Esophagus muscularis mucosa (tissue), 4 donors: ENCODE data around the gene CFAP161. TPM values are rescaled to one million over a fixed set of nuclear protein-coding genes. Genes with fewer than 3 reads are reported as not detected.

Experiments
- DNase-seq: peaks from one replicate; pipeline ENCODE4 v3.0.0-alpha.2; 2017; ENCODE audit errors: extremely low spot score
- H3K27ac ChIP-seq, 4 donors: fragments of 200-600 bp; sonication (generic); replicated peaks in 1 of 4; 1 replicate in 3 of 4; 2 replicates in 1 of 4; pipeline ENCODE4 v1.5.1; 2016 to 2019; ENCODE audit warnings: mild to moderate bottlenecking in 1 of 4
- H3K27me3 ChIP-seq, 4 donors: fragments of 200-600 bp; sonication (generic); one replicate each; pipeline versions ENCODE4 v1.5.1 to v1.6.0; 2016 to 2019
- H3K36me3 ChIP-seq, 4 donors: fragments of 200-600 bp; sonication (generic); one replicate each; pipeline ENCODE4 v1.5.1; 2016 to 2019
- H3K4me1 ChIP-seq, 4 donors: fragments of 200-600 bp; sonication (generic); one replicate each; pipeline ENCODE4 v1.5.1; 2016 to 2019
- H3K4me3 ChIP-seq, 4 donors: fragments of 200-600 bp; sonication (generic); 1 replicate in 2 of 4; 2 replicates in 2 of 4; pipeline ENCODE4 v1.5.1; 2016 to 2019; ENCODE audit warnings: mild to moderate bottlenecking in 4 of 4, moderate library complexity in 1 of 4
- H3K9me3 ChIP-seq, 4 donors: fragments of 200-600 bp; sonication (generic); 1 replicate in 3 of 4; 2 replicates in 1 of 4; pipeline ENCODE4 v1.5.1; 2016 to 2019
- CTCF ChIP-seq, 3 experiments: fragments of 200-600 bp in 2 of 3; fragments of 450-650 bp in 1 of 3; sonication (generic) in 2 of 3; IDR thresholded peaks; one replicate each; pipeline ENCODE4 v1.5.1; 2017 to 2019; ENCODE audit warnings: antibody characterized with exemption in 3 of 3, mild to moderate bottlenecking in 2 of 3, moderate library complexity in 1 of 3
- EP300 ChIP-seq: sonication (generic); formaldehyde crosslinking; IDR thresholded peaks from one replicate; pipeline ENCODE4 v1.6.1; 2017; ENCODE audit warnings: antibody characterized with exemption
- POLR2A ChIP-seq: fragments of 450-650 bp; IDR thresholded peaks from one replicate; pipeline ENCODE4 v1.6.1; 2017; ENCODE audit warnings: antibody characterized with exemption, moderate library complexity, mild to moderate bottlenecking, low read depth
- POLR2AphosphoS5 ChIP-seq, 2 donors: sonication (generic); formaldehyde crosslinking; IDR thresholded peaks; one replicate each; pipeline ENCODE4 v1.6.1; 2017; ENCODE audit warnings: antibody characterized with exemption in 2 of 2
- WGBS: methylation state at CpG from one replicate; pipeline ENCODE4 v1.1.5; 2018; 5-methylcytosine and 5-hydroxymethylcytosine counted together
- intact Hi-C: fragments of 100-400 bp; cut with DNase I; formaldehyde crosslinking; loops from one replicate; pipeline ENCODE4 v1.15.1; 2023
- total RNA-seq, 4 donors: library from RNA; depleted of rRNA; stranded (reverse); fragments of >200 nt; gene quantifications; one replicate each; pipeline versions ENCODE4 v1.1.0 to v1.2.1, GENCODE V29; 2016

CFAP161 gene
- total RNA-seq, 4 donors from 2014 or later = 0.66 to 0.71 TPM; not detected in 2

GRCh38 chr15:81146006-81146405 lies 11.9 kb downstream of the CFAP161 start:
- TF ChIP-seq EP300 = no peak
- no peak for TF ChIP-seq POLR2A
- no peak for TF ChIP-seq POLR2AphosphoS5 (IDR thresholded peaks at IDR 0.05)
- no peak for TF ChIP-seq CTCF (IDR thresholded peaks at IDR 0.05)
- 93% methylated on average over 1 of the region's 1 CpG for WGBS
- H3K4me3 ChIP-seq = no peak overlapping the region
- no peaks in the 10 kb centered on the region for H3K4me1 ChIP-seq
- no peaks in the 10 kb centered on the region for H3K36me3 ChIP-seq
- H3K27ac ChIP-seq = no peak overlapping the region
- DNase-seq = no peak
- H3K27me3 ChIP-seq = peaks cover 0 to 24% (median 0%) of the 10 kb centered on the region in 4 donors
- no peaks in the 10 kb centered on the region for H3K9me3 ChIP-seq
- intact Hi-C loops = no loop called here

GRCh38 chr15:81146466-81146865 lies 12.4 kb downstream of the CFAP161 start:
- no peaks in the 10 kb centered on the region for H3K4me1 ChIP-seq
- no peak overlapping the region for H3K27ac ChIP-seq
- intact Hi-C loops = no loop called here
- TF ChIP-seq CTCF (IDR thresholded peaks at IDR 0.05) (no peak), POLR2A (no peak), EP300 (no peak), POLR2AphosphoS5 (IDR thresholded peaks at IDR 0.05) (no peak)
- no peak for DNase-seq
- H3K4me3 ChIP-seq = no peak overlapping the region
- 72% methylated on average over 1 of the region's 1 CpG for WGBS
- peaks cover 0 to 28% (median 0%) of the 10 kb centered on the region in 4 donors for H3K27me3 ChIP-seq
- no peaks in the 10 kb centered on the region for H3K36me3 ChIP-seq
- no peaks in the 10 kb centered on the region for H3K9me3 ChIP-seq

- Histone ChIP-seq H3K9me3 (no peaks in the 10 kb centered on the region), H3K4me3 (no peak overlapping the region), H3K27ac (no peak overlapping the region), H3K27me3 (peaks cover 0 to 9% (median 0%) of the 10 kb centered on the region in 4 donors), H3K4me1 (peaks cover 0 to 11% (median 6%) of the 10 kb centered on the region in 4 donors), H3K36me3 (no peaks in the 10 kb centered on the region)
- DNase-seq = peak; percentile 53
- TF ChIP-seq POLR2AphosphoS5 (IDR thresholded peaks at IDR 0.05) (no peak), POLR2A (no peak), CTCF (IDR thresholded peaks at IDR 0.05) (no peak), EP300 (no peak)
- intact Hi-C loops = no loop called here
- 87% methylated on average over 7 of the region's 7 CpGs for WGBS
Measured at GRCh38 chr15:81151389-81151788, 17.3 kb downstream of the CFAP161 start.

GRCh38 chr15:81152339-81152738 lies 18.3 kb downstream of the CFAP161 start:
- H3K27ac ChIP-seq = no peak overlapping the region
- peaks cover 0 to 11% (median 6%) of the 10 kb centered on the region in 4 donors for H3K4me1 ChIP-seq
- intact Hi-C loops = no loop called here
- DNase-seq = peak; percentile 47
- TF ChIP-seq POLR2AphosphoS5 (IDR thresholded peaks at IDR 0.05) = no peak
- TF ChIP-seq POLR2A = no peak
- H3K4me3 ChIP-seq = no peak overlapping the region
- 88% methylated on average over 4 of the region's 4 CpGs for WGBS
- peaks cover 0 to 9% (median 0%) of the 10 kb centered on the region in 4 donors for H3K27me3 ChIP-seq
- no peaks in the 10 kb centered on the region for H3K36me3 ChIP-seq
- H3K9me3 ChIP-seq = no peaks in the 10 kb centered on the region

GRCh38 chr15:81152799-81153198 lies 18.7 kb downstream of the CFAP161 start:
- peak; percentile 57 for DNase-seq
- WGBS = 82% methylated on average over 4 of the region's 4 CpGs
- no peaks in the 10 kb centered on the region for H3K36me3 ChIP-seq
- intact Hi-C loops = no loop called here
- no peak overlapping the region for H3K4me3 ChIP-seq
- H3K27ac ChIP-seq = no peak overlapping the region
- H3K9me3 ChIP-seq = no peaks in the 10 kb centered on the region
- H3K27me3 ChIP-seq = peaks cover 0 to 9% (median 0%) of the 10 kb centered on the region in 4 donors
- peaks cover 0 to 11% (median 6%) of the 10 kb centered on the region in 4 donors for H3K4me1 ChIP-seq
- TF ChIP-seq POLR2AphosphoS5 (IDR thresholded peaks at IDR 0.05) = no peak
- TF ChIP-seq POLR2A = no peak
- no peak for TF ChIP-seq EP300
- no peak for TF ChIP-seq CTCF (IDR thresholded peaks at IDR 0.05)
